ENCODE measurements around the gene KRIT1. TPM values are rescaled to one million over a fixed set of nuclear protein-coding genes. Genes with fewer than 3 reads are reported as not detected.

KRIT1 gene
- 10 to 100 TPM; 30.1 to 31.9 TPM for total RNA-seq

- Mint-ChIP-seq H3K27ac (peak within 1 kb of the TSS; percentile 98), H3K4me1 (peaks cover 36% of the 10 kb centered on the region), H3K36me3 (peaks cover 7% of the 10 kb centered on the region), H3K9me3 (no peaks in the 10 kb centered on the region), H3K4me3 (peak within 1 kb of the TSS; percentile 96), H3K27me3 (no peaks in the 10 kb centered on the region)
- DNase-seq, result peak; percentile 88
Observed at GRCh38 chr7:92245487-92246359, at the start of gene KRIT1, which contains the start of gene ANKIB1. Gene KRIT1, minus strand, starts transcription at chr7:92245914. Its CDS starts 3,779 bp downstream, at chr7:92242135. Gene ANKIB1, plus strand, starts transcription at chr7:92245974. Its CDS starts 49,005 bp downstream, at chr7:92294979.

- no peak for DNase-seq
- no peak overlapping the region for H3K4me3 Mint-ChIP-seq
- H3K27me3 Mint-ChIP-seq, result no peaks in the 10 kb centered on the region
- peaks cover 11% of the 10 kb centered on the region for H3K36me3 Mint-ChIP-seq
- H3K9me3 Mint-ChIP-seq, result no peaks in the 10 kb centered on the region
- peaks cover 10% of the 10 kb centered on the region for H3K4me1 Mint-ChIP-seq
- no peak overlapping the region for H3K27ac Mint-ChIP-seq
Observed at GRCh38 chr7:92295391-92295790, 49.7 kb upstream of the KRIT1 start.

- no peaks in the 10 kb centered on the region for H3K27me3 Mint-ChIP-seq
- peaks cover 10% of the 10 kb centered on the region for H3K4me1 Mint-ChIP-seq
- no peak for DNase-seq
- H3K9me3 Mint-ChIP-seq, result no peaks in the 10 kb centered on the region
- no peak overlapping the region for H3K27ac Mint-ChIP-seq
- H3K36me3 Mint-ChIP-seq, result peaks cover 10% of the 10 kb centered on the region
- H3K4me3 Mint-ChIP-seq, result no peak overlapping the region
Observed at GRCh38 chr7:92293896-92294590, 48.3 kb upstream of the KRIT1 start.

- Mint-ChIP-seq H3K27ac (no peak overlapping the region), H3K4me1 (peaks cover 10% of the 10 kb centered on the region), H3K36me3 (peaks cover 13% of the 10 kb centered on the region), H3K9me3 (no peaks in the 10 kb centered on the region), H3K4me3 (no peak overlapping the region), H3K27me3 (no peaks in the 10 kb centered on the region)
- DNase-seq, result no peak
Observed at GRCh38 chr7:92292981-92293380, 47.3 kb upstream of the KRIT1 start.

GRCh38 chr7:92289321-92289720 is 43.6 kb upstream of the KRIT1 start:
- H3K27ac Mint-ChIP-seq, result no peak overlapping the region
- no peaks in the 10 kb centered on the region for H3K27me3 Mint-ChIP-seq
- peaks cover 13% of the 10 kb centered on the region for H3K4me1 Mint-ChIP-seq
- H3K4me3 Mint-ChIP-seq, result no peak overlapping the region
- DNase-seq, result no peak
- H3K9me3 Mint-ChIP-seq, result peaks cover 3% of the 10 kb centered on the region
- peaks cover 9% of the 10 kb centered on the region for H3K36me3 Mint-ChIP-seq

GRCh38 chr7:92282930-92283329 is 37.2 kb upstream of the KRIT1 start:
- Mint-ChIP-seq H3K36me3 (peaks cover 28% of the 10 kb centered on the region), H3K9me3 (peaks cover 8% of the 10 kb centered on the region), H3K4me3 (no peak overlapping the region), H3K27ac (no peak overlapping the region), H3K27me3 (no peaks in the 10 kb centered on the region), H3K4me1 (peaks cover 5% of the 10 kb centered on the region)
- DNase-seq, result no peak

- no peak for DNase-seq
- Mint-ChIP-seq H3K36me3 (peaks cover 27% of the 10 kb centered on the region), H3K9me3 (peaks cover 6% of the 10 kb centered on the region), H3K27me3 (no peaks in the 10 kb centered on the region), H3K27ac (no peak overlapping the region), H3K4me3 (no peak overlapping the region), H3K4me1 (peaks cover 5% of the 10 kb centered on the region)
Observed at GRCh38 chr7:92282221-92282814, 36.6 kb upstream of the KRIT1 start.

GRCh38 chr7:92281031-92281430 is 35.3 kb upstream of the KRIT1 start:
- Mint-ChIP-seq H3K4me3 (no peak overlapping the region), H3K27ac (no peak overlapping the region), H3K36me3 (peaks cover 33% of the 10 kb centered on the region), H3K9me3 (peaks cover 9% of the 10 kb centered on the region), H3K27me3 (no peaks in the 10 kb centered on the region), H3K4me1 (peaks cover 9% of the 10 kb centered on the region)
- no peak for DNase-seq

- no peaks in the 10 kb centered on the region for H3K27me3 Mint-ChIP-seq
- H3K36me3 Mint-ChIP-seq, result peaks cover 37% of the 10 kb centered on the region
- H3K27ac Mint-ChIP-seq, result no peak overlapping the region
- DNase-seq, result no peak
- H3K9me3 Mint-ChIP-seq, result peaks cover 9% of the 10 kb centered on the region
- H3K4me1 Mint-ChIP-seq, result peaks cover 9% of the 10 kb centered on the region
- no peak overlapping the region for H3K4me3 Mint-ChIP-seq
Observed at GRCh38 chr7:92279396-92280031, 33.8 kb upstream of the KRIT1 start.

- Mint-ChIP-seq H3K27me3 (no peaks in the 10 kb centered on the region), H3K9me3 (peaks cover 9% of the 10 kb centered on the region), H3K4me1 (peaks cover 11% of the 10 kb centered on the region), H3K4me3 (no peak overlapping the region), H3K27ac (no peak overlapping the region), H3K36me3 (peaks cover 49% of the 10 kb centered on the region)
- DNase-seq, result no peak
Observed at GRCh38 chr7:92276460-92276864, 30.7 kb upstream of the KRIT1 start.

GRCh38 chr7:92275327-92275726 is 29.6 kb upstream of the KRIT1 start:
- no peak overlapping the region for H3K4me3 Mint-ChIP-seq
- peaks cover 42% of the 10 kb centered on the region for H3K36me3 Mint-ChIP-seq
- H3K27ac Mint-ChIP-seq, result no peak overlapping the region
- no peaks in the 10 kb centered on the region for H3K27me3 Mint-ChIP-seq
- peaks cover 11% of the 10 kb centered on the region for H3K4me1 Mint-ChIP-seq
- no peak for DNase-seq
- peaks cover 4% of the 10 kb centered on the region for H3K9me3 Mint-ChIP-seq

GRCh38 chr7:92268921-92269320 is 23.2 kb upstream of the KRIT1 start:
- DNase-seq, result no peak
- Mint-ChIP-seq H3K9me3 (peaks cover under 1% of the 10 kb centered on the region), H3K4me3 (no peak overlapping the region), H3K36me3 (peaks cover 16% of the 10 kb centered on the region), H3K4me1 (peaks cover 10% of the 10 kb centered on the region), H3K27ac (no peak overlapping the region), H3K27me3 (no peaks in the 10 kb centered on the region)

GRCh38 chr7:92266415-92267241 is 20.9 kb upstream of the KRIT1 start:
- Mint-ChIP-seq H3K27ac (no peak overlapping the region), H3K4me1 (peaks cover 5% of the 10 kb centered on the region), H3K4me3 (no peak overlapping the region), H3K9me3 (peaks cover 1% of the 10 kb centered on the region), H3K36me3 (peaks cover 10% of the 10 kb centered on the region), H3K27me3 (no peaks in the 10 kb centered on the region)
- DNase-seq, result no peak

- Mint-ChIP-seq H3K27ac (no peak overlapping the region), H3K36me3 (peaks cover 20% of the 10 kb centered on the region), H3K27me3 (no peaks in the 10 kb centered on the region), H3K4me3 (no peak overlapping the region), H3K4me1 (peaks cover 8% of the 10 kb centered on the region), H3K9me3 (peaks cover 1% of the 10 kb centered on the region)
- no peak for DNase-seq
Observed at GRCh38 chr7:92260248-92260781, 14.6 kb upstream of the KRIT1 start.

Measured in activated naive CD8-positive, alpha-beta T cell treated with anti-CD3 and anti-CD28 coated beads for 36 hours (primary cell).